Peyer's patch (tissue), 4 donors: ENCODE measurements around the gene GDF7.

Experiments
- CTCF ChIP-seq, 6 experiments: fragments of 450-650 bp in 4 of 6; fragments of 200-600 bp in 2 of 6; sonication (generic) in 1 of 6; IDR thresholded peaks; one replicate each; pipeline ENCODE4 v1.5.1; 2017 to 2019; ENCODE audit warnings: antibody characterized with exemption in 6 of 6, mild to moderate bottlenecking in 3 of 6, moderate library complexity in 1 of 6
- POLR2A ChIP-seq, 2 donors: fragments of 450-650 bp; IDR thresholded peaks; one replicate each; pipeline ENCODE4 v1.5.1; 2017; ENCODE audit warnings: antibody characterized with exemption in 2 of 2, mild to moderate bottlenecking in 2 of 2, moderate library complexity in 2 of 2

- TF ChIP-seq CTCF (IDR thresholded peaks at IDR 0.05) (no peak), POLR2A (IDR thresholded peaks at IDR 0.05) (no peak)
Measured at GRCh38 chr2:20704886-20705285, 37.9 kb downstream of the GDF7 start.
